Stromal cell of bone marrow (primary cell): ENCODE data around the gene ZNF583.

Experiments
- DNase-seq: peaks from one replicate; pipeline ENCODE4 v3.0.0-alpha.2; 2012; ENCODE audit warnings: low read depth

Gene ZNF583

GRCh38 chr19:56403764-56404704, at the start of gene ZNF583:
ZNF583 (plus strand) TSS chr19:56404332; CDS start chr19:56407115, 2,783 bp downstream.
- DNase-seq, result peak; percentile 97

DNA sequence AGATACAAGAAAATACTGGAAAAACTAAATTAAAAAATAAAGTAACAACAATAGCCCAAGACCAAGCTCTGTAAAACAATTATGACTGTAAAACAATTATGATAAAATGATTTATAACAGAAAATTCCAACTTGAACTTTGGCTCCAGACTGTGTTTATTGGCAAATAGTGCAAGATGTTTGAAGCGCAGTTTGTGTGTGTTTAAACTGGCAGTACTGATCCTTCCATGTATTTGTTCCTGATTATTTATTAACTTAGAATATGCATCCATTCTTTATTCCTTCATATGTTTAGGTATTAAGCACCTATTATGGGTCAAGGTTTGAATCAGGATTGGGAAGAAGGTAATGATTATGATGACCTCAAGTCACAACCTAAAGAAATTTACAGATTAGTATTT, 48.6 kb upstream of the ZNF583 start:
- DNase-seq, result no peak

- DNase-seq, result no peak
Observed at GRCh38 chr19:56356944-56357343, 47.2 kb upstream of the ZNF583 start.

- DNase-seq, result no peak
Observed at GRCh38 chr19:56360841-56361240, 43.3 kb upstream of the ZNF583 start.

DNA sequence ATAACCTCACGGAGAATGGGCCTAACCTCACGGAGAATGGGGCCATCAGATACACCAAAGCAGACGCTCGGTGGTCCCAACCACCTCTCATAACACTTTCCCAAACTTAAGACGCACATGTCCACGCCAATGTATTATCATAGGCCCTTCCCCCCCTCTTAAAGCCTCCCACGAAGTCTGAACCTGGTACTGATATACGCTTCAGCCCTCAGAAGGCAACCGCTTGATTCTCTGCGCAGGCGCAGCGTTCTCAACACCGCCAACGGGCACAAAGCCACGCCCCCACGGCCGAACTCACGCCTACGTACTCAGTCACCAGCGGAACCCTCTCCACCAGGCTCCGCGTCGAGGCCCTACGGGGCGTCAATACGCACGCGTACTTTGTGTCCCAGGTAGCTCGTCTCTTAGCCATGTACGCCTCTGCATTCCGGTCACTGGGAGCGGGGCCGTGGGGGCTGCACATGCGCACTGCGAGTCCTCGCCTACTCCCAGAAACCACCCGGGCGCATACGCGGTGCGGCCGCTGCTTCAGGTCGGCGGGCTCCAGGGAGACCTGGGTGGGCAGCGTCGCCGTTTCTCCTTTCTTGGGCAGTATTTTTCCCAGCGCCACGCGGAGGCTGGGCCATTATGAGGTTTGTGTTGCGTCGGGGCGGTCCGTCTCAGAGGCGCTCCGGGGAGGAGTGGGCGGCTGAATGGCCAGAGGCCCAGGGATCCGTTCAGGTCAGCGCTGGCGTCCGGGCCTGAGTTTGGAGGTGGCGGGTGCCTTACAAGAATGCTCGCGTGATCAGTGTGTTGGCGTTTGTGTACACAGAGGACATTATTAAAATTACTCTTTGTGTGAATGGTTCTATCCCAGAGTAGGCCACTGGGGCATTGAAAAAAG, 36.1 kb upstream of the ZNF583 start:
- DNase-seq, result peak; percentile 83

GRCh38 chr19:56369886-56370676, 34.1 kb upstream of the ZNF583 start:
- DNase-seq, result no peak

GRCh38 chr19:56372281-56372680, 31.9 kb upstream of the ZNF583 start:
- DNase-seq, result no peak

DNA sequence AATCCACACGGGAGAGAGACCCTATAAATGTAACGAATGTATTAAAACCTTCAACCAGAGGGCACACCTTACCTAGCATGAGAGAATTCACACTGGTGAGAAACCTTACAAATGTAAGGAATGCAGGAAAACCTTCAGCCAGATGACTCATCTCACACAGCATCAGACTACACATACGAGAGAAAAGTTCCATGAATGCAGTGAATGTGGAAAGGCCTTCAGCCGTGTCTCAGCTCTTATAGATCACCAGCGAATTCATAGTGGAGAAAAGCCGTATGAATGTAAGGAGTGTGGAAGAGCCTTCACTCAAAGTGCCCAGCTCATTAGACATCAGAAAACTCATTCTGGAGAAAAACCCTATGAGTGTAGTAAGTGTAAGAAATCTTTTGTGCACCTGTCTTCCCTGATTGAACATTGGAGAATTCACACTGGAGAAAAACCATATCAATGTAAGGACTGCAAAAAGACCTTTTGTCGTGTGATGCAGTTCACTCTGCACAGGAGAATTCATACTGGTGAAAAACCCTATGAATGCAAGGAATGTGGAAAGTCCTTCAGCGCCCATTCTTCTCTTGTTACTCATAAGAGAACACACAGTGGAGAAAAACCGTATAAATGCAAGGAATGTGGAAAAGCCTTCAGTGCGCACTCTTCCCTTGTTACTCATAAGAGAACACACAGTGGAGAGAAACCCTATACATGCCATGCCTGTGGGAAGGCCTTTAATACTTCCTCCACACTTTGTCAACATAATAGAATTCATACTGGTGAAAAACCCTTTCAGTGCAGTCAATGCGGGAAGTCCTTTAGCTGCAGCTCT, 26.8 kb upstream of the ZNF583 start:
- DNase-seq, result no peak

GRCh38 chr19:56383826-56384605, 20.1 kb upstream of the ZNF583 start:
- no peak for DNase-seq

- DNase-seq, result peak; percentile 95
Observed at GRCh38 chr19:56393119-56394012, 10.8 kb upstream of the ZNF583 start, which contains the start of gene ZNF582. ZNF582 (minus strand) TSS chr19:56393534; CDS start chr19:56391752, 1,782 bp downstream.

GRCh38 chr19:56398809-56399208, 5.3 kb upstream of the ZNF583 start:
- no peak for DNase-seq

- no peak for DNase-seq
Observed at GRCh38 chr19:56400485-56400884, 3.6 kb upstream of the ZNF583 start.

DNA sequence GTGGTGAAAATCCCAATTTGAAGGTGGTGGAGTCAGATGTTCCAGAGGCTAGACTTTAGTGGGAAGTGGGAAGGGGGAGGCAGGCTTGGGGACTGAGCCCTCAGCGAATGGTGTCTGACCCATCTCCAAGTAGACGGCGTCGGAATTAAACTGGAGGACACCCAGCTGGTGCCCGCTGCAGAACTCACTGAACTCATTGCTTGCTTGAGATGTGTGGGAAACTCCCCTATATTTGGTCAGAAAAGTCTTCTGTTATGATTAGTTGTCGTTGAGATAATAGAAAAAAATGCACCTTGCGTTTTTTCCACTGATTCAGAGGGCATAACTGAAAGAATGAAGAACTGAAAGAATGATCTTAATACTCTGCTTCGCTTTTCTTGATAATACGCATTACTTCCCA, 871 bp upstream of the ZNF583 start:
- DNase-seq, result no peak

DNA sequence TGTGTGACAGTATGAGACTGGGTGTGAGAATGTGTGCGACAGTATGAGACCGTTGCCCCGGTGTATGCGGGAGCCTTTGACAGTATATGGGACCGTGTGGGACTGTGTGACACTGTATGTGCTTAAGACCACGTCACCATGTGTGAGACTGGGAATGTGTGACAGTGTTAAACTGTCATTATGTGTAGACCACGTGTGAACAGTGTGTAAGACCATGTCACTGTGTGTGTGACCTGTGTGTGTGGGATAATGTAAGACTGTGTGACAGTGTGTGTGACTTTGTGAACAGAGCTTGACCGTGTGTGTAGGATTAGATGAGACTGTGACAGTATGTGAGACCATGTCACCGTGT, 549 bp downstream of the ZNF583 start:
- no peak for DNase-seq

DNA sequence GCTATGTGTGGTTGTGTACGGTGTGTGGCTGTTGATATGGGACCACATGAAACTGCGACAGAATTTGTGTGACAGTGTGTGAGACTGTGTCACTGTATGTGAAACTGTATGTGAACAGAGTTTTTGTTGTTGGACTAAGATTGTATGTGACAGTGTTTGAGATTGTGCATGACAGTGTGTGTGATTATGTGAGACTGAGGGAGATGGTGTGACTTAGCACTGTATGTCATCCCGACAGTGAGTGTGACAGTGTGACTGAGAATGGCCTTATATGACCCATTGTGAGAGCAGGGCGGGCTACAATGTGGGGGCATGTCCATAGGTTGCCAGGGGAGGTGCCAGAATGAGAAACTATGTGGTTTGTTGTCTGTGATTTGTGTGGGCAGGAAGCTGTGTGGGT, 930 bp downstream of the ZNF583 start:
- DNase-seq, result no peak

DNA sequence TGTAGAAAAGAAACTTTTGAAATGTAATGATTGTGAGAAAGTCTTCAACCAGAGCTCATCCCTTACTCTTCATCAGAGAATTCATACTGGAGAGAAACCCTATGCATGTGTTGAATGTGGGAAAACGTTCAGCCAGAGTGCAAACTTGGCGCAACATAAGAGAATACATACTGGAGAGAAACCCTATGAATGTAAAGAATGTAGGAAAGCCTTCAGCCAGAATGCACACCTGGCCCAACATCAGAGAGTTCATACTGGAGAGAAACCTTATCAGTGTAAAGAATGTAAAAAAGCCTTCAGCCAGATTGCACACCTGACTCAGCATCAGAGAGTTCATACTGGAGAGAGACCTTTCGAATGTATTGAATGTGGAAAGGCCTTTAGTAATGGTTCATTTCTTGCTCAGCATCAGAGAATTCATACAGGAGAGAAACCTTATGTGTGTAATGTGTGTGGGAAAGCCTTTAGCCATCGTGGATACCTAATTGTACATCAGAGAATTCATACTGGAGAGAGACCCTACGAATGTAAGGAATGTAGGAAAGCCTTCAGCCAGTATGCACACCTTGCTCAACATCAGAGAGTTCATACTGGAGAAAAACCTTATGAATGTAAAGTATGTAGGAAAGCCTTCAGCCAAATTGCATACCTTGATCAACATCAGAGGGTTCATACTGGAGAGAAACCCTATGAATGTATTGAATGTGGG, 19.3 kb downstream of the ZNF583 start:
- no peak for DNase-seq

- no peak for DNase-seq
Observed at GRCh38 chr19:56423985-56424353, 19.8 kb downstream of the ZNF583 start.

DNA sequence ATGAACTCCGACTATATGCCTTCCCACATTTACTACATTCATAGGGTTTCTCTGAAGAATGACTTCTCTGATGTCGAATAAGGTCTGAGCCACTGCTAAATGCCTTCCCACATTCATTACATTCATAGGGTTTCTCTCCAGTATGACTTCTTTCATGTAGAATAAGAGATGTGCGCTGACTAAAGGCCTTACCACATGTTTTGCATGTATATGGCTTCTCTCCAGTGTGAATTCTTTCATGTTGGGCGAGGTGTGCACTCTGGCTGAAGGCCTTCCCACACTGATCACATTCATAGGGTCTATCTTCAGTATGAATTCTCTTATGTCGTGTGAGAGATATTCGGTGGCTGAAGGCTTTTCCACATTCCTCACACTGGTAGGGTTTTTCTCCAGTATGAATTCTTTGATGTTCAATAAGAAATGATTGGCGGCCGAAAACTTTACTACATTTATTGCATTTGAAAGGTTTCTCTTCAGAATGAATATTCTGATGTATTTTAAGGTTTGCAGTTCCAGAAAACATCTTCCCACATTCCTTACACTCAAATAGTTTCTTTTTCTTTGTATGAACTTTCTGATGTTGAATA, 37.2 kb downstream of the ZNF583 start:
- no peak for DNase-seq
